ENCODE measurements around the gene TIAM2.

TIAM2 gene

GRCh38 chr6:155026022-155026705, 31.0 kb downstream of the TIAM2 start:
- DNase-seq: no peak

GRCh38 chr6:155026706-155027045, 31.6 kb downstream of the TIAM2 start:
- no peak for DNase-seq

GRCh38 chr6:155030148-155030720, 35.1 kb downstream of the TIAM2 start:
- no peak for DNase-seq

GRCh38 chr6:155031091-155031490, 36.0 kb downstream of the TIAM2 start:
- DNase-seq: no peak

GRCh38 chr6:155033021-155033791, 38.1 kb downstream of the TIAM2 start:
- DNase-seq: no peak

- no peak for DNase-seq
Observed at GRCh38 chr6:155036907-155037306, 41.8 kb downstream of the TIAM2 start.

GRCh38 chr6:155038104-155038503, 43.0 kb downstream of the TIAM2 start:
- DNase-seq: no peak

- DNase-seq: no peak
Observed at GRCh38 chr6:155038527-155038926, 43.4 kb downstream of the TIAM2 start.

- DNase-seq: no peak
Observed at GRCh38 chr6:155039618-155040017, 44.5 kb downstream of the TIAM2 start.

- no peak for DNase-seq
Observed at GRCh38 chr6:155040154-155040553, 45.0 kb downstream of the TIAM2 start.

- no peak for DNase-seq
Observed at GRCh38 chr6:155040901-155041650, 46.0 kb downstream of the TIAM2 start.

GRCh38 chr6:155041741-155042279, 46.7 kb downstream of the TIAM2 start:
- no peak for DNase-seq

- no peak for DNase-seq
Observed at GRCh38 chr6:155042983-155043382, 47.9 kb downstream of the TIAM2 start.

GRCh38 chr6:155045561-155046404, 50.7 kb downstream of the TIAM2 start:
- DNase-seq: no peak

- DNase-seq: no peak
Observed at GRCh38 chr6:155047523-155047922, 52.4 kb downstream of the TIAM2 start.

GRCh38 chr6:155050311-155050710, 55.2 kb downstream of the TIAM2 start:
- DNase-seq: no peak

- no peak for DNase-seq
Observed at GRCh38 chr6:155054491-155055250, 59.6 kb downstream of the TIAM2 start.

- DNase-seq: no peak
Observed at GRCh38 chr6:155055729-155056128, 60.6 kb downstream of the TIAM2 start.

GRCh38 chr6:155056756-155057155, 61.6 kb downstream of the TIAM2 start:
- no peak for DNase-seq

GRCh38 chr6:155061381-155061780, 66.3 kb downstream of the TIAM2 start:
- DNase-seq: no peak

GRCh38 chr6:155062866-155063341, 67.8 kb downstream of the TIAM2 start:
- no peak for DNase-seq

All from AML-193 (cell line).